ENCODE data around the gene CEP57L1.

DNA sequence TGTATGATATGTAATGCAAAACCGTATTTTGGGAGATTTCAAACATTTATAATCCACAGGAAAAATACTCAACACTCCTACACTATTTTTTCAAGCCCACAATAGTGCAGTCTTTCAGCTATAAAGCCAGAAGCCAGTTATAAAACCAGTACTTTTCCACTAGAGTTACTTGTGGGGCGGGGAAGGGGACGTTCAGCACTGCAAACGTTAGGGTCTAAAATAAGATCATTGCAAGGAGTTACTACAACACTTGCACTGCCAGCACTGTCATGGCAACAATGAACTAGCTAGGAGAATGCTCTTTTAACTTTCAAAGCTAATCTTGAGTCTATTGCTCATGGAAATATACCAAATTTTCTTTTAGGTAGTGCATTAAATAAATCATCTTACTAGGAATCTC lies 15.3 kb upstream of the CEP57L1 start:
- TF ChIP-seq, protein P1, sequence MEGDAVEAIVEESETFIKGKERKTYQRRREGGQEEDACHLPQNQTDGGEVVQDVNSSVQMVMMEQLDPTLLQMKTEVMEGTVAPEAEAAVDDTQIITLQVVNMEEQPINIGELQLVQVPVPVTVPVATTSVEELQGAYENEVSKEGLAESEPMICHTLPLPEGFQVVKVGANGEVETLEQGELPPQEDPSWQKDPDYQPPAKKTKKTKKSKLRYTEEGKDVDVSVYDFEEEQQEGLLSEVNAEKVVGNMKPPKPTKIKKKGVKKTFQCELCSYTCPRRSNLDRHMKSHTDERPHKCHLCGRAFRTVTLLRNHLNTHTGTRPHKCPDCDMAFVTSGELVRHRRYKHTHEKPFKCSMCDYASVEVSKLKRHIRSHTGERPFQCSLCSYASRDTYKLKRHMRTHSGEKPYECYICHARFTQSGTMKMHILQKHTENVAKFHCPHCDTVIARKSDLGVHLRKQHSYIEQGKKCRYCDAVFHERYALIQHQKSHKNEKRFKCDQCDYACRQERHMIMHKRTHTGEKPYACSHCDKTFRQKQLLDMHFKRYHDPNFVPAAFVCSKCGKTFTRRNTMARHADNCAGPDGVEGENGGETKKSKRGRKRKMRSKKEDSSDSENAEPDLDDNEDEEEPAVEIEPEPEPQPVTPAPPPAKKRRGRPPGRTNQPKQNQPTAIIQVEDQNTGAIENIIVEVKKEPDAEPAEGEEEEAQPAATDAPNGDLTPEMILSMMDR (IDR thresholded peaks at IDR 0.05) = no peak
- no peak for TF ChIP-seq POLR2A (IDR thresholded peaks at IDR 0.05)
